Upper lobe of right lung (tissue), 1 donor: ENCODE measurements around the gene ALDH18A1. TPM values are rescaled to one million over a fixed set of nuclear protein-coding genes. Genes with fewer than 3 reads are reported as not detected.

Source experiments
- ATAC-seq: fragments of 200-7000 bp; cut with Tn5 transposase; one replicate; pipeline ENCODE4 v1.9.1; 2020; ENCODE audit warnings: mild to moderate bottlenecking, moderate library complexity
- DNase-seq: peaks from one replicate; pipeline ENCODE4 v3.0.0-alpha.2; 2020
- H3K27ac ChIP-seq: fragments of 200-600 bp; one replicate; pipeline ENCODE4 v1.8.0; 2022
- H3K27me3 ChIP-seq: fragments of 200-600 bp; one replicate; pipeline ENCODE4 v1.8.0; 2022; ENCODE audit warnings: mild to moderate bottlenecking
- H3K36me3 ChIP-seq: fragments of 200-600 bp; one replicate; pipeline ENCODE4 v1.8.0; 2022
- H3K4me1 ChIP-seq: fragments of 200-600 bp; one replicate; pipeline ENCODE4 v1.8.0; 2022
- H3K4me3 ChIP-seq: fragments of 200-600 bp; one replicate; pipeline ENCODE4 v1.8.0; 2022; ENCODE audit warnings: mild to moderate bottlenecking
- H3K9me3 ChIP-seq: fragments of 200-600 bp; one replicate; pipeline ENCODE4 v1.8.0; 2022
- CTCF ChIP-seq: fragments of 200-600 bp; IDR thresholded peaks from one replicate; pipeline ENCODE4 v1.8.0; 2022; ENCODE audit warnings: antibody characterized with exemption
- intact Hi-C: fragments of 100-400 bp; cut with DNase I; formaldehyde crosslinking; loops from one replicate; pipeline ENCODE4 v1.11.0; 2022
- total RNA-seq: library from RNA; stranded (reverse); fragmentation: NEBNext Ultra II Directional; extraction: Animal tissue kit (Norgen Biotek cat#: 25700); gene quantifications from one replicate; pipeline ENCODE4 v1.2.1, GENCODE V29; 2021
- donor health status: DM: no; HTN: yes; CAD: no; lungs with severe emphysema.

Gene ALDH18A1
- total RNA-seq, 1 donor from 2014 or later, result 32.8 TPM

GRCh38 chr10:95657250-95657649, 739 bp upstream of the ALDH18A1 start:
- Histone ChIP-seq H3K27ac (no peak overlapping the region), H3K36me3 (peaks cover 6% of the 10 kb centered on the region)
- ATAC-seq, result no peak

DNA sequence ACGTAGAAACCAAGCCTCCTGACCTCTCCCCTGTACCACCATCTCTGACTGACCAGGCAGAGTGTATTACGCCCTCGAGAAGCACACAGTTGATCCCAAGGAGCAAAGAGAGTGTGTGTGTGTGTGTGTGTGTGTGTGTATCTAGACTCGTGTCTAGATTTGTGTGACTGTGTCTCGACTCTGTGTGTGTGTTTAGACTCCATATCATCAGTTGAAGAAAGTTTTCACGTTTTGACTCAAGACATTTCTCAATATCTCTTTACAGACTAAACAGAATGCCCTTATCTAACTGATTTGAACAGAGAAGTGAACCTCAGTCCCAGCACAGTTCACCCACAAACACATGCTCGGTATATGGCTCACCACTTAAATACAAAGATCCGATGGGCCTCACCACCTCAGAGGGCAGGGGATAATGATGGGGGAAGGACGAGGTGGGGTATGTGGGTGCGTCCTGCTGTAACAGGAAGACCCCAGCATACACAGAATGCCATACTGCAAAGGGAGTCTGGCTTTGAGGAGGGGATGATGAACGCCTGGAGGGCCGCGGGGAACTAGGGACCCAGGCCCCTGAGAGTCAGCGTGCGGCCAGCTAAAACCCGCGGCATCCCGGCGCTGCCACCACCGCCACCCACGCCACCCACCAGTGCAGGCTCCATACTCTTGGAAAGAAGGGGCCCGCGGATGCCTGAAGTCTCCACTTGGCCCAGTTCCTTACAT, 780 bp downstream of the ALDH18A1 start:
- intact Hi-C loops, result no loop called here
- H3K27me3 ChIP-seq, result no peaks in the 10 kb centered on the region
- DNase-seq, result no peak
- peak overlapping the region; percentile 28 for H3K27ac ChIP-seq
- H3K4me1 ChIP-seq, result peaks cover 3% of the 10 kb centered on the region
- ATAC-seq, result peak; percentile 1
- no peaks in the 10 kb centered on the region for H3K9me3 ChIP-seq
- H3K4me3 ChIP-seq, result peak overlapping the region; percentile 74
- no peak for TF ChIP-seq CTCF
- H3K36me3 ChIP-seq, result peaks cover 17% of the 10 kb centered on the region

More at GRCh38 chr10:95657250-95657649, 739 bp upstream of the ALDH18A1 start:
- DNase-seq, result no peak
- no peaks in the 10 kb centered on the region for H3K27me3 ChIP-seq
- no peaks in the 10 kb centered on the region for H3K9me3 ChIP-seq
- H3K4me3 ChIP-seq, result peak overlapping the region; percentile 74
- intact Hi-C loops, result no loop called here
- TF ChIP-seq CTCF, result no peak
- peaks cover 3% of the 10 kb centered on the region for H3K4me1 ChIP-seq

- intact Hi-C loops, result no loop called here
- H3K36me3 ChIP-seq, result peaks cover 17% of the 10 kb centered on the region
- no peak for TF ChIP-seq CTCF
Measured at GRCh38 chr10:95653895-95654294, 2.6 kb downstream of the ALDH18A1 start.

GRCh38 chr10:95651346-95652060, 5.0 kb downstream of the ALDH18A1 start:
- intact Hi-C loops, result no loop called here
- H3K4me3 ChIP-seq, result no peak overlapping the region
- no peak for DNase-seq
- peaks cover 3% of the 10 kb centered on the region for H3K4me1 ChIP-seq
- no peaks in the 10 kb centered on the region for H3K27me3 ChIP-seq
- H3K36me3 ChIP-seq, result peaks cover 30% of the 10 kb centered on the region
- H3K27ac ChIP-seq, result no peak overlapping the region
- ATAC-seq, result no peak
- no peak for TF ChIP-seq CTCF
- no peaks in the 10 kb centered on the region for H3K9me3 ChIP-seq

More at GRCh38 chr10:95653895-95654294, 2.6 kb downstream of the ALDH18A1 start:
- Histone ChIP-seq H3K4me1 (peaks cover 3% of the 10 kb centered on the region), H3K27me3 (no peaks in the 10 kb centered on the region), H3K4me3 (no peak overlapping the region), H3K9me3 (no peaks in the 10 kb centered on the region), H3K27ac (no peak overlapping the region)
- ATAC-seq (no peak), DNase-seq (no peak)

DNA sequence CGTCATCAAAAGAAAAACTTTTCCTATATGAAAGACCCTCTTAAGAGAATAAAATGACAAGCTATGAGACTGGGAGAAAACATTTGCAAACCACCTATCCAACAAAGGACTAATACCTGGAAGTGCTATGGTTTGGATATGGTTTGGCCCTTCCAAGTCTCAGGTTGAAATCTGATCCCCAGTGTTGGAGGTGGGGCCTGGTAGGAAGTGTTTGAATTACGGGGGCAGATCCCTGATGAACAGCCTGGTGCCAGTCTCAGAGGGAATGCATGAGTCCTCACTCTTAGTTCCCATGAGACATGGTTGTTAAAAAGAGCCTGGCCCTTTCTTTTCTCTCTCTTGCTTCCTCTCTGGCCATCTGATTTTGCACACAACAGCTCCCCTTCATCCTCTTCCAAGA, 6.3 kb downstream of the ALDH18A1 start:
- peaks cover 42% of the 10 kb centered on the region for H3K36me3 ChIP-seq
- H3K4me3 ChIP-seq, result no peak overlapping the region
- H3K9me3 ChIP-seq, result no peaks in the 10 kb centered on the region
- TF ChIP-seq CTCF, result no peak
- no peaks in the 10 kb centered on the region for H3K27me3 ChIP-seq
- intact Hi-C loops, result no loop called here
- H3K27ac ChIP-seq, result no peak overlapping the region
- H3K4me1 ChIP-seq, result peaks cover 1% of the 10 kb centered on the region
- ATAC-seq (no peak), DNase-seq (no peak)
